Measurements from ENCODE around the gene PRKAG2.
"Not testable (repeated sequence)": the region's sequence is repeated elsewhere in the genome, so short reads cannot be mapped to it uniquely, and the experiment has no call there.

Gene PRKAG2

GRCh38 chr7:151581741-151582140 is 295.2 kb downstream of the PRKAG2 start:
- Histone ChIP-seq H3K36me3 (replicated peaks; ENCODE audit: low read depth, low read length) (no peaks in the 10 kb centered on the region), H3K4me2 (ENCODE audit: low read length) (no peak overlapping the region), H3K27me3 (ENCODE audit: low read depth, low read length) (no peaks in the 10 kb centered on the region; the same call in 1 of the 2 replicates), H2AFZ (ENCODE audit: low read depth, low read length) (no peak overlapping the region), H3K79me2 (ENCODE audit: low read length) (no peaks in the 10 kb centered on the region), H3K9me3 (ENCODE audit: insufficient read depth, low read length) (0 out of 2 replicates have a peak, but pooled peaks cover 8% of the 10 kb centered on the region), H3K4me3 (ENCODE audit: low read length) (no peak overlapping the region), H3K9ac (ENCODE audit: low read length) (no peak overlapping the region), H3K27ac (ENCODE audit: low read length) (no peak overlapping the region), H3K4me1 (ENCODE audit: low read length) (no peaks in the 10 kb centered on the region), H4K20me1 (ENCODE audit: insufficient read depth, low read length) (no peaks in the 10 kb centered on the region)
- TF ChIP-seq EZH2phosphoT487 (IDR thresholded peaks at IDR 0.05; ENCODE audit: low read depth) = no peak
- TF ChIP-seq CTCF (IDR thresholded peaks at IDR 0.05; ENCODE audit: low read depth, low read length) = no peak

DNA sequence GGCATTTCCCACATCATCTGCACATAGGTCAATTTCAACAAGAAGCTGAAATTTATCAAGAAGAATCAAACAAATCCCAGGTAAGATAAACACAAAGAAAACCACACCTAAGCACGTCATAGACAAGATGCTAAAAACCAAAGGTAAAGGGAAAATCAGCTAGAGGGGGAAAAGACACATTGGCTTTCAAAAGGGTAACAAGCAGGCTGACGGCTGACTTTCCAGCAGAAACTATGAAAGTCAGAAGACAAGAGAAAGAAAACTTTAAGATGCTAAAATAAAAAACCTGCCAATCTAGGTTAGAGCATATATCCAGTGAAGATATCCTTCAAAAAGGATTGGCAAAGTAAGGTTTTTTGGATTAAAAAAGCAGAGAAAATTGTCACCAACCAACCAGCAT is 297.3 kb downstream of the PRKAG2 start:
- Histone ChIP-seq H3K4me2 (ENCODE audit: low read length) (no peak overlapping the region), H3K27ac (ENCODE audit: low read length) (no peak overlapping the region), H3K27me3 (ENCODE audit: low read depth, low read length) (no peaks in the 10 kb centered on the region; the same call in 1 of the 2 replicates), H3K4me3 (ENCODE audit: low read length) (no peak overlapping the region), H3K79me2 (ENCODE audit: low read length) (no peaks in the 10 kb centered on the region), H3K4me1 (ENCODE audit: low read length) (no peaks in the 10 kb centered on the region), H3K9me3 (ENCODE audit: insufficient read depth, low read length) (0 out of 2 replicates have a peak, but pooled peaks cover 8% of the 10 kb centered on the region), H3K36me3 (replicated peaks; ENCODE audit: low read depth, low read length) (no peaks in the 10 kb centered on the region), H4K20me1 (ENCODE audit: insufficient read depth, low read length) (no peaks in the 10 kb centered on the region), H2AFZ (ENCODE audit: low read depth, low read length) (no peak overlapping the region), H3K9ac (ENCODE audit: low read length) (no peak overlapping the region)
- TF ChIP-seq EZH2phosphoT487 (IDR thresholded peaks at IDR 0.05; ENCODE audit: low read depth) (no peak), CTCF (IDR thresholded peaks at IDR 0.05; ENCODE audit: low read depth, low read length) (no peak)

- H3K4me2 ChIP-seq (ENCODE audit: low read length) = no peak overlapping the region
- H3K9me3 ChIP-seq (ENCODE audit: insufficient read depth, low read length) = 0 out of 2 replicates have a peak, but pooled peaks cover 8% of the 10 kb centered on the region
- H3K27me3 ChIP-seq (ENCODE audit: low read depth, low read length) = no peaks in the 10 kb centered on the region; the same call in 1 of the 2 replicates
- H3K4me1 ChIP-seq (ENCODE audit: low read length) = no peaks in the 10 kb centered on the region
- H4K20me1 ChIP-seq (ENCODE audit: insufficient read depth, low read length) = no peaks in the 10 kb centered on the region
- H3K79me2 ChIP-seq (ENCODE audit: low read length) = no peaks in the 10 kb centered on the region
- no peaks in the 10 kb centered on the region for H3K36me3 ChIP-seq (replicated peaks; ENCODE audit: low read depth, low read length)
- no peak overlapping the region for H3K9ac ChIP-seq (ENCODE audit: low read length)
- H2AFZ ChIP-seq (ENCODE audit: low read depth, low read length) = no peak overlapping the region
- TF ChIP-seq EZH2phosphoT487 (IDR thresholded peaks at IDR 0.05; ENCODE audit: low read depth) (no peak), CTCF (IDR thresholded peaks at IDR 0.05; ENCODE audit: low read depth, low read length) (no peak)
- no peak overlapping the region for H3K27ac ChIP-seq (ENCODE audit: low read length)
- no peak overlapping the region for H3K4me3 ChIP-seq (ENCODE audit: low read length)
Measured at GRCh38 chr7:151575410-151575809, 301.5 kb downstream of the PRKAG2 start.

DNA sequence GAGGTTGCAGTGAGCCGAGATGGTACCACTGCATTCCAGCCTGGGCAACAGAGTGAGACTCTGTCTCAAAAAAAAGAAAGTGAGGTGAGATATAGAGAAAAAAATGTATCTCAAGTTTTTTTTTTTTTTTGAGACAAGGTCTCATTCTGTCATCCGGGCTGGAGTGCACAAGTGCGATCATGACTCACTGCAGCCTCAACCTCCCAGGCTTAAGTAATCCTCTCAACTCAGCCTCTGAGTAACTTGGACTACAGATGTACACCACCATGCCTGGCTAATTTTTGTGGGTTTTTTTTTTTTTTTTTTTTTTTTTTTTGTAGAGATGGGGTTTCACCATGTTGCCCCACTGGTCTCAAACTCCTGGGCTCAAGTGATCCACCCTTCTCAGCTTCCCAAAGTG is 303.9 kb downstream of the PRKAG2 start:
- H3K9ac ChIP-seq (ENCODE audit: low read length); H2AFZ ChIP-seq (ENCODE audit: low read depth, low read length); H3K4me2 ChIP-seq (ENCODE audit: low read length); H3K4me3 ChIP-seq (ENCODE audit: low read length); H4K20me1 ChIP-seq (ENCODE audit: insufficient read depth, low read length); H3K27me3 ChIP-seq (ENCODE audit: low read depth, low read length); H3K4me1 ChIP-seq (ENCODE audit: low read length); H3K9me3 ChIP-seq (ENCODE audit: insufficient read depth, low read length); H3K79me2 ChIP-seq (ENCODE audit: low read length); H3K36me3 ChIP-seq (replicated peaks; ENCODE audit: low read depth, low read length); H3K27ac ChIP-seq (ENCODE audit: low read length): not testable (repeated sequence)

GRCh38 chr7:151572136-151572535 is 304.8 kb downstream of the PRKAG2 start:
- H3K9me3 ChIP-seq (ENCODE audit: insufficient read depth, low read length) = no peaks in the 10 kb centered on the region
- no peak for TF ChIP-seq CTCF (IDR thresholded peaks at IDR 0.05; ENCODE audit: low read depth, low read length)
- TF ChIP-seq EZH2phosphoT487 (IDR thresholded peaks at IDR 0.05; ENCODE audit: low read depth) = no peak
- H4K20me1 ChIP-seq (ENCODE audit: insufficient read depth, low read length) = no peaks in the 10 kb centered on the region
- no peak overlapping the region for H3K27ac ChIP-seq (ENCODE audit: low read length)
- H3K9ac ChIP-seq (ENCODE audit: low read length) = no peak overlapping the region
- H3K4me3 ChIP-seq (ENCODE audit: low read length) = no peak overlapping the region
- H2AFZ ChIP-seq (ENCODE audit: low read depth, low read length) = no peak overlapping the region
- no peaks in the 10 kb centered on the region for H3K27me3 ChIP-seq (ENCODE audit: low read depth, low read length)
- no peaks in the 10 kb centered on the region for H3K4me1 ChIP-seq (ENCODE audit: low read length)
- H3K4me2 ChIP-seq (ENCODE audit: low read length) = no peak overlapping the region
- no peaks in the 10 kb centered on the region for H3K79me2 ChIP-seq (ENCODE audit: low read length)
- H3K36me3 ChIP-seq (replicated peaks; ENCODE audit: low read depth, low read length) = no peaks in the 10 kb centered on the region
